Measurements from ENCODE around the gene CTR9. TPM values are rescaled to one million over a fixed set of nuclear protein-coding genes. Genes with fewer than 3 reads are reported as not detected.
"Not testable (repeated sequence)": the region's sequence is repeated elsewhere in the genome, so short reads cannot be mapped to it uniquely, and the experiment has no call there.

Gene CTR9
- total and polyA plus RNA-seq, 2 experiments from 2014 or later = 23.2 to 35.9 TPM

GRCh38 chr11:10808235-10808552 lies 57.1 kb downstream of the CTR9 start:
- no peak for DNase-seq (ENCODE audit: low read depth in 1 of 2, low spot score in 1 of 2)
- Histone ChIP-seq H3K27me3 (no peaks in the 10 kb centered on the region), H3K4me3 (peak overlapping the region; percentile 91), H3K27ac (peak overlapping the region; percentile 99), H3K9me3 (ENCODE audit: low read depth) (no peaks in the 10 kb centered on the region), H3K36me3 (peaks cover 40% of the 10 kb centered on the region), H3K4me1 (ENCODE audit: low read depth) (peaks cover 12% of the 10 kb centered on the region)
- TF ChIP-seq CTCF (IDR thresholded peaks at IDR 0.05; ENCODE audit: low read depth, low read length) = no peak

- no peaks in the 10 kb centered on the region for H3K27me3 ChIP-seq
- H3K27ac ChIP-seq = peak within 1 kb of the TSS; percentile 99
Observed at GRCh38 chr11:10808553-10809372, 57.7 kb downstream of the CTR9 start, which contains the start of gene EIF4G2. Gene EIF4G2 (minus strand): TSS chr11:10808926.

GRCh38 chr11:10809373-10810160 lies 58.5 kb downstream of the CTR9 start:
- H3K27ac ChIP-seq = peak overlapping the region; percentile 99
- TF ChIP-seq CTCF (IDR thresholded peaks at IDR 0.05; ENCODE audit: low read depth, low read length) = no peak
- peak overlapping the region; percentile 64 for H3K4me3 ChIP-seq
- no peaks in the 10 kb centered on the region for H3K9me3 ChIP-seq (ENCODE audit: low read depth)
- peaks cover 12% of the 10 kb centered on the region for H3K4me1 ChIP-seq (ENCODE audit: low read depth)
- H3K27me3 ChIP-seq = no peaks in the 10 kb centered on the region
- H3K36me3 ChIP-seq = peaks cover 26% of the 10 kb centered on the region
- DNase-seq (ENCODE audit: low read depth in 1 of 2, low spot score in 1 of 2) = peak in 1 of 2 donors; percentile 85

More at GRCh38 chr11:10808553-10809372, 57.7 kb downstream of the CTR9 start, which contains the start of gene EIF4G2:
- peaks cover 34% of the 10 kb centered on the region for H3K36me3 ChIP-seq
- peaks cover 12% of the 10 kb centered on the region for H3K4me1 ChIP-seq (ENCODE audit: low read depth)
- H3K4me3 ChIP-seq = peak within 1 kb of the TSS; percentile 91
- TF ChIP-seq CTCF (IDR thresholded peaks at IDR 0.05; ENCODE audit: low read depth, low read length) = no peak
- H3K9me3 ChIP-seq (ENCODE audit: low read depth) = no peaks in the 10 kb centered on the region
- peak; percentile 98 to 99 for DNase-seq (ENCODE audit: low read depth in 1 of 2, low spot score in 1 of 2)

GRCh38 chr11:10813945-10814344 lies 62.9 kb downstream of the CTR9 start:
- TF ChIP-seq CTCF (IDR thresholded peaks at IDR 0.05; ENCODE audit: low read depth, low read length) = no peak
- no peak overlapping the region for H3K4me3 ChIP-seq
- no peaks in the 10 kb centered on the region for H3K36me3 ChIP-seq
- H3K27me3 ChIP-seq = no peaks in the 10 kb centered on the region
- H3K4me1 ChIP-seq (ENCODE audit: low read depth) = peaks cover 6% of the 10 kb centered on the region
- H3K27ac ChIP-seq = no peak overlapping the region
- no peaks in the 10 kb centered on the region for H3K9me3 ChIP-seq (ENCODE audit: low read depth)
- no peak for DNase-seq (ENCODE audit: low read depth in 1 of 2, low spot score in 1 of 2)

- no peaks in the 10 kb centered on the region for H3K27me3 ChIP-seq
- TF ChIP-seq CTCF (IDR thresholded peaks at IDR 0.05; ENCODE audit: low read depth, low read length) = no peak
- H3K27ac ChIP-seq = no peak overlapping the region
- H3K36me3 ChIP-seq = no peaks in the 10 kb centered on the region
- no peaks in the 10 kb centered on the region for H3K4me1 ChIP-seq (ENCODE audit: low read depth)
- no peak for DNase-seq (ENCODE audit: low read depth in 1 of 2, low spot score in 1 of 2)
- no peak overlapping the region for H3K4me3 ChIP-seq
- H3K9me3 ChIP-seq (ENCODE audit: low read depth) = no peaks in the 10 kb centered on the region
Observed at GRCh38 chr11:10818594-10818993, 67.5 kb downstream of the CTR9 start.

- DNase-seq (ENCODE audit: low read depth in 1 of 2, low spot score in 1 of 2); H3K4me3 ChIP-seq; H3K27me3 ChIP-seq; H3K27ac ChIP-seq; H3K36me3 ChIP-seq; H3K9me3 ChIP-seq (ENCODE audit: low read depth); H3K4me1 ChIP-seq (ENCODE audit: low read depth): not testable (repeated sequence)
Observed at GRCh38 chr11:10822491-10822890, 71.4 kb downstream of the CTR9 start.

Measured in cardiac muscle cell (in vitro differentiated cells and primary cell).